ENCODE measurements around the gene RPGR. TPM values are rescaled to one million over a fixed set of nuclear protein-coding genes. Genes with fewer than 3 reads are reported as not detected.

Gene RPGR
- total RNA-seq, 2 experiments from 2014 or later, result 12.4 to 18.2 TPM

DNA sequence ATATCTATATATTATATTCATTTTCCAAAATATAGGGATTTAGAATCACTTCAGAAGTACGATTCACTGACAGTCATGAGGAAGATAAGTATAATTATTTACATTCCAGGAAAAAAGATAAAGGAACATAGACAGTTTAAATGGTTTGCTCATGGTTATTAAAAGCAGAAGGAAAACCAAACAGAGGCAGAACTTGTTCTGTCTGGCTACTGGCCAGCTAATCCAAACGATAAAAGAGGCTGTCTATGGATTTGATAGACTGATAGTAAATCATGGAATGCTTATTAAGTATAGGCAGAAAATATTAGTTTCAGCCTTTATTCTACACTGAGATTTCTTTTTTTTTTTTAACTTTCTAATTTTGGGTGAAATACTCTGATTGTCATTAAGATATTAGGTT lies 50.2 kb downstream of the RPGR start:
- Histone ChIP-seq H3K4me3 (ENCODE audit: low read depth, low read length, poor library complexity, severe bottlenecking) (no peak overlapping the region), H2AFZ (ENCODE audit: low read length) (no peak overlapping the region), H3K4me2 (ENCODE audit: low read length) (no peak overlapping the region), H3K27ac (ENCODE audit: low read depth, low read length, poor library complexity, severe bottlenecking) (no peak overlapping the region), H3K9me2 (ENCODE audit: insufficient read depth, low read length) (no peaks in the 10 kb centered on the region), H3K9me3 (ENCODE audit: low read length) (no peaks in the 10 kb centered on the region), H4K20me1 (ENCODE audit: insufficient read depth, low read length) (no peaks in the 10 kb centered on the region), H3K4me1 (ENCODE audit: insufficient read depth, low read length, poor library complexity, severe bottlenecking) (no peaks in the 10 kb centered on the region), H3K36me3 (ENCODE audit: insufficient read depth, low read length) (no peaks in the 10 kb centered on the region), H3K79me2 (ENCODE audit: insufficient read depth, low read depth, low read length) (no peaks in the 10 kb centered on the region)
- no TSS peak for BruUV-seq (replicated peaks)
- ChIA-PET CTCF (ENCODE audit: unreplicated experiment) (no interaction called here), POLR2A (no interaction called here)
- DNase-seq (ENCODE audit: low spot score), result no peak
- intact Hi-C loops (cut with micrococcal nuclease; ENCODE audit: unreplicated experiment), result no loop called here
- no peak for TF ChIP-seq EZH2phosphoT487 (IDR thresholded peaks at IDR 0.05; ENCODE audit: borderline replicate concordance, low read depth, low read length)
- TF ChIP-seq, protein P1, sequence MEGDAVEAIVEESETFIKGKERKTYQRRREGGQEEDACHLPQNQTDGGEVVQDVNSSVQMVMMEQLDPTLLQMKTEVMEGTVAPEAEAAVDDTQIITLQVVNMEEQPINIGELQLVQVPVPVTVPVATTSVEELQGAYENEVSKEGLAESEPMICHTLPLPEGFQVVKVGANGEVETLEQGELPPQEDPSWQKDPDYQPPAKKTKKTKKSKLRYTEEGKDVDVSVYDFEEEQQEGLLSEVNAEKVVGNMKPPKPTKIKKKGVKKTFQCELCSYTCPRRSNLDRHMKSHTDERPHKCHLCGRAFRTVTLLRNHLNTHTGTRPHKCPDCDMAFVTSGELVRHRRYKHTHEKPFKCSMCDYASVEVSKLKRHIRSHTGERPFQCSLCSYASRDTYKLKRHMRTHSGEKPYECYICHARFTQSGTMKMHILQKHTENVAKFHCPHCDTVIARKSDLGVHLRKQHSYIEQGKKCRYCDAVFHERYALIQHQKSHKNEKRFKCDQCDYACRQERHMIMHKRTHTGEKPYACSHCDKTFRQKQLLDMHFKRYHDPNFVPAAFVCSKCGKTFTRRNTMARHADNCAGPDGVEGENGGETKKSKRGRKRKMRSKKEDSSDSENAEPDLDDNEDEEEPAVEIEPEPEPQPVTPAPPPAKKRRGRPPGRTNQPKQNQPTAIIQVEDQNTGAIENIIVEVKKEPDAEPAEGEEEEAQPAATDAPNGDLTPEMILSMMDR (conservative IDR thresholded peaks at IDR 0.05; ENCODE audit: low read length), result no peak

DNA sequence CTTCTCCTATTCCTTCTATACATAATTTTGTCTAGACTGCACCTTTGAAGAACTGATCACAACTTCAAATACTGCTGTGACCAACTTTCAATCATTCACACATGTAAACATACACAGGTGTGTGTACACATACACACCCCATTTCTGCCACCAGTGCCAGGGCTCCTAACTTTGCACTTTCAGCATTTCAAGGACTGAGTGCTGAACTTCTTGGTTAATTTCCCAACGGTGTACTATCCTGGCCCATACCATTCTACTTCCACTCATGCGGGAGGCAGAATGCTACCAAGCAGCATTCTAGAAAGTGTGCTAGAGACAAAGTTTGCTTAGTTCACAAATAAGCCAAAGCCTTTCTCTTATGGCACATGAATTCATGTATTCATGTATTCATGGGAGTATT lies 51.2 kb downstream of the RPGR start:
- H3K36me3 ChIP-seq (ENCODE audit: insufficient read depth, low read length), result no peaks in the 10 kb centered on the region
- H3K9me3 ChIP-seq (ENCODE audit: low read length), result no peaks in the 10 kb centered on the region
- H3K9me2 ChIP-seq (ENCODE audit: insufficient read depth, low read length), result no peaks in the 10 kb centered on the region
- H3K79me2 ChIP-seq (ENCODE audit: insufficient read depth, low read depth, low read length), result no peaks in the 10 kb centered on the region
- no peaks in the 10 kb centered on the region for H4K20me1 ChIP-seq (ENCODE audit: insufficient read depth, low read length)
- no peak for TF ChIP-seq EZH2phosphoT487 (IDR thresholded peaks at IDR 0.05; ENCODE audit: borderline replicate concordance, low read depth, low read length)
- TF ChIP-seq, protein P1 (conservative IDR thresholded peaks at IDR 0.05; ENCODE audit: low read length), result no peak
- intact Hi-C loops (cut with micrococcal nuclease; ENCODE audit: unreplicated experiment), result no loop called here
- ChIA-PET CTCF (ENCODE audit: unreplicated experiment) (no interaction called here), POLR2A (no interaction called here)
- DNase-seq (ENCODE audit: low spot score), result no peak
- BruUV-seq (replicated peaks), result no TSS peak
- H2AFZ ChIP-seq (ENCODE audit: low read length), result no peak overlapping the region
- H3K27ac ChIP-seq (ENCODE audit: low read depth, low read length, poor library complexity, severe bottlenecking), result no peak overlapping the region
- H3K4me2 ChIP-seq (ENCODE audit: low read length), result no peak overlapping the region
- H3K4me3 ChIP-seq (ENCODE audit: low read depth, low read length, poor library complexity, severe bottlenecking), result no peak overlapping the region
- peaks cover 7% of the 10 kb centered on the region for H3K4me1 ChIP-seq (ENCODE audit: insufficient read depth, low read length, poor library complexity, severe bottlenecking)

DNA sequence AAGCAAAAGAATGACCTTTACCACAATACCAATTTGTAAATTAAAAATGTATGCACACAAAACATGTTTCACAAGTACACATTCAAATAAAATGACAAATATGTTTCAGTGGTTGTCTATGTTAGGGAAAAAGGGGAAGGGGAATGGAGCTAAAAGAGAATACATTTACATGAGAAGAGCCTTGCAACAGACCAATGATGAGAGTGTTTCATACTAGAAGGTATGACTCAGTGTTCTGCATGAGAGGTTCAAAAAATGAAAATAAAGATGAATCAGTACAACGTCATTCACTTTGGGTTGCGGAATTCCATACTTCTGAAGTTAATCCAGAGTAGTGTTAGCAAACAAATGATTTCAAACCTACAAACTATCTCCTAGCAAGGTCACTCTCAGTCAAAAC lies 51.7 kb downstream of the RPGR start:
- H3K9me3 ChIP-seq (ENCODE audit: low read length), result no peaks in the 10 kb centered on the region
- no peaks in the 10 kb centered on the region; the same call in 1 of the 2 replicates for H3K36me3 ChIP-seq (ENCODE audit: insufficient read depth, low read length)
- ChIA-PET POLR2A (no interaction called here), CTCF (ENCODE audit: unreplicated experiment) (no interaction called here)
- no TSS peak for BruUV-seq (replicated peaks)
- no peaks in the 10 kb centered on the region for H3K9me2 ChIP-seq (ENCODE audit: insufficient read depth, low read length)
- no peak for DNase-seq (ENCODE audit: low spot score)
- no peaks in the 10 kb centered on the region for H4K20me1 ChIP-seq (ENCODE audit: insufficient read depth, low read length)
- H3K4me3 ChIP-seq (ENCODE audit: low read depth, low read length, poor library complexity, severe bottlenecking), result no peak overlapping the region
- H3K27ac ChIP-seq (ENCODE audit: low read depth, low read length, poor library complexity, severe bottlenecking), result no peak overlapping the region
- H3K4me2 ChIP-seq (ENCODE audit: low read length), result no peak overlapping the region
- peaks cover 10% of the 10 kb centered on the region for H3K4me1 ChIP-seq (ENCODE audit: insufficient read depth, low read length, poor library complexity, severe bottlenecking)
- no peak for TF ChIP-seq EZH2phosphoT487 (IDR thresholded peaks at IDR 0.05; ENCODE audit: borderline replicate concordance, low read depth, low read length)
- TF ChIP-seq, protein P1 (conservative IDR thresholded peaks at IDR 0.05; ENCODE audit: low read length), result no peak
- no peak overlapping the region for H2AFZ ChIP-seq (ENCODE audit: low read length)
- intact Hi-C loops (cut with micrococcal nuclease; ENCODE audit: unreplicated experiment), result no loop called here
- H3K79me2 ChIP-seq (ENCODE audit: insufficient read depth, low read depth, low read length), result no peaks in the 10 kb centered on the region
